ENCODE measurements around the gene PLA2G4E. TPM values are rescaled to one million over a fixed set of nuclear protein-coding genes. Genes with fewer than 3 reads are reported as not detected.

The PLA2G4E gene
- total RNA-seq, 1 experiment from 2014 or later, result not detected

GRCh38 chr15:41979493-41980266 is 41.2 kb downstream of the PLA2G4E start:
- no TSS peak for BruUV-seq (replicated peaks)
- intact Hi-C loops (cut with micrococcal nuclease; ENCODE audit: unreplicated experiment), result no loop called here
- H3K36me3 ChIP-seq (ENCODE audit: control insufficient read depth, insufficient read depth, low read length), result no peaks in the 10 kb centered on the region
- no peak overlapping the region for H3K27ac ChIP-seq (ENCODE audit: low read length)
- in situ Hi-C loops (cut with HindIII; ENCODE audit: low pct_unique_long_range_greater_than_20kb, low sequenced_read_pairs), result no loop called here
- ChIA-PET CTCF (no interaction called here), POLR2A (no interaction called here)
- DNase-seq (ENCODE audit: low read depth, low spot score) (no peak), ATAC-seq (no peak)
- no peaks in the 10 kb centered on the region for H3K4me1 ChIP-seq (ENCODE audit: control insufficient read depth, insufficient read depth, low read length)
- H3K9me3 ChIP-seq (ENCODE audit: control insufficient read depth, insufficient read depth, low read depth, low read length), result no peaks in the 10 kb centered on the region
- TF ChIP-seq POLR2AphosphoS5 (IDR thresholded peaks at IDR 0.05; ENCODE audit: low read depth, low read length) (no peak), REST (IDR thresholded peaks at IDR 0.05; ENCODE audit: insufficient read depth in 1 of 2, low read depth in 2 of 2, low read length in 1 of 2) (no peak), CTCF (IDR thresholded peaks at IDR 0.05) (no peak), SIN3A (IDR thresholded peaks at IDR 0.05; ENCODE audit: borderline replicate concordance, insufficient read depth, low read depth, low read length) (no peak), TCF7L2 (IDR thresholded peaks at IDR 0.05; ENCODE audit: low read depth, low read length) (no peak)
- H3K27me3 ChIP-seq (ENCODE audit: control insufficient read depth, insufficient read depth, low read length), result no peaks in the 10 kb centered on the region
- H3K4me3 ChIP-seq (ENCODE audit: low read depth in 2 of 2, low read length in 2 of 2), result no peak overlapping the region

GRCh38 chr15:41978534-41978933 is 42.3 kb downstream of the PLA2G4E start:
- ChIA-PET CTCF (interaction anchor here (0.5 kb wide), 1 partner anchor 20 kb away, joined by 6 read pairs; no protein-coding TSS in a partner anchor), POLR2A (no interaction called here)
- no peak overlapping the region for H3K4me3 ChIP-seq (ENCODE audit: low read depth in 2 of 2, low read length in 2 of 2)
- in situ Hi-C loops (cut with HindIII; ENCODE audit: low pct_unique_long_range_greater_than_20kb, low sequenced_read_pairs) (no loop called here), intact Hi-C loops (cut with micrococcal nuclease; ENCODE audit: unreplicated experiment) (no loop called here)
- no peaks in the 10 kb centered on the region for H3K36me3 ChIP-seq (ENCODE audit: control insufficient read depth, insufficient read depth, low read length)
- no peaks in the 10 kb centered on the region for H3K27me3 ChIP-seq (ENCODE audit: control insufficient read depth, insufficient read depth, low read length)
- no peak overlapping the region for H3K27ac ChIP-seq (ENCODE audit: low read length)
- ATAC-seq (0 out of 2 replicates have a peak, but pooled peaks have one; percentile 20), DNase-seq (ENCODE audit: low read depth, low spot score) (no peak)
- TF ChIP-seq POLR2AphosphoS5 (IDR thresholded peaks at IDR 0.05; ENCODE audit: low read depth, low read length) (no peak), CTCF (IDR thresholded peaks at IDR 0.05) (no peak), TCF7L2 (IDR thresholded peaks at IDR 0.05; ENCODE audit: low read depth, low read length) (no peak), SIN3A (IDR thresholded peaks at IDR 0.05; ENCODE audit: borderline replicate concordance, insufficient read depth, low read depth, low read length) (no peak)
- H3K4me1 ChIP-seq (ENCODE audit: control insufficient read depth, insufficient read depth, low read length), result no peaks in the 10 kb centered on the region
- H3K9me3 ChIP-seq (ENCODE audit: control insufficient read depth, insufficient read depth, low read depth, low read length), result no peaks in the 10 kb centered on the region
- BruUV-seq (replicated peaks), result no TSS peak
